HepG2 (cell line): ENCODE results near the gene BSN.
"Not testable (repeated sequence)": the region's sequence is repeated elsewhere in the genome, so short reads cannot be mapped to it uniquely, and the experiment has no call there.

Experiments
- JUNB ChIP-seq: sonication (generic); formaldehyde crosslinking; IDR thresholded peaks from 2 replicates; pipeline ENCODE4 v1.8.0; 2022; ENCODE audit warnings: missing genetic modification reagents, mild to moderate bottlenecking, borderline replicate concordance
- KLF16 ChIP-seq, 2 experiments: sonication (generic) in 1 of 2; formaldehyde crosslinking in 1 of 2; IDR thresholded peaks; 2 replicates each; pipeline versions ENCODE4 v1.6.1 to v1.8.0; 2016 to 2023; ENCODE audit warnings: missing genetic modification reagents in 2 of 2, missing compliant biosample characterization in 1 of 2
- MTF1 ChIP-seq: sonication (generic); formaldehyde crosslinking; IDR thresholded peaks from 2 replicates; pipeline ENCODE4 v1.5.0; 2020; ENCODE audit warnings: missing genetic modification reagents
- ZNF629 ChIP-seq: sonication (generic); formaldehyde crosslinking; conservative IDR thresholded peaks from 2 replicates; pipeline ENCODE4 v1.5.0; 2020; ENCODE audit warnings: missing genetic modification reagents
- ZXDC ChIP-seq: sonication (generic); formaldehyde crosslinking; IDR thresholded peaks from 2 replicates; pipeline ENCODE4 v1.5.0; 2020; ENCODE audit warnings: mild to moderate bottlenecking, missing genetic modification reagents

- not testable (repeated sequence) for TF ChIP-seq ZXDC (CRISPR knock-in tag); ZNF629; JUNB (CRISPR knock-in tag); KLF16 (CRISPR knock-in tag; IDR thresholded peaks at IDR 0.05); MTF1
These were observed 140.3 kb downstream of the BSN start for GRCh38 chr3:49694409-49695070.
